H1 (cell line): ENCODE results near the gene SRP14. TPM values are rescaled to one million over a fixed set of nuclear protein-coding genes. Genes with fewer than 3 reads are reported as not detected.

Experiments
- CTCF ChIA-PET: fragments of 300-600 bp; sonication (Branson Sonifier 250); formaldehyde crosslinking; loops from one replicate; lab custom pipeline; 2021; ENCODE audit not compliant: partially characterized antibody; lab: Charles Lee
- POLR2A ChIA-PET: fragments of 300-600 bp; sonication (Branson Sonifier 250); formaldehyde crosslinking; loops from one replicate; lab custom pipeline; 2021; ENCODE audit warnings: inconsistent platforms; ENCODE audit not compliant: partially characterized antibody; lab: Charles Lee
- DNase-seq, 2 experiments: peaks; one replicate each; pipeline versions ENCODE4 v3.0.0 to v3.0.0-alpha.2; 2010 to 2022; ENCODE audit warnings: low spot score in 2 of 2, low read depth in 1 of 2, mixed read lengths in 1 of 2
- FAIRE-seq: peaks from 2 replicates; lab custom pipeline; 2011; peaks lifted over from hg19 to GRCh38; lab: Jason Lieb, UNC
- H2AFZ ChIP-seq: 2 replicates; pipeline ENCODE4 v1.8.1; 2012; ENCODE audit warnings: low read length, inconsistent platforms
- H2AK5ac ChIP-seq: 2 replicates; pipeline ENCODE4 v1.6.1; 2013; ENCODE audit warnings: low read depth, low read length
- H2BK120ac ChIP-seq: replicated peaks from 2 replicates; pipeline ENCODE3; 2013; ENCODE audit warnings: low read depth, low read length, inconsistent platforms
- H2BK12ac ChIP-seq: 2 replicates; pipeline ENCODE4 v1.6.1; 2013; ENCODE audit warnings: low read depth, low read length
- H2BK15ac ChIP-seq: 2 replicates; pipeline ENCODE4 v1.6.1; 2013; ENCODE audit warnings: low read length
- H2BK20ac ChIP-seq: 2 replicates; pipeline ENCODE4 v1.6.1; 2013; ENCODE audit warnings: low read length
- H2BK5ac ChIP-seq: 2 replicates; pipeline ENCODE4 v1.6.1; 2013; ENCODE audit warnings: low read depth, low read length
- H3K14ac ChIP-seq: 2 replicates; pipeline ENCODE4 v1.6.1; 2013; ENCODE audit warnings: inconsistent platforms; ENCODE audit not compliant: insufficient read length
- H3K18ac ChIP-seq: 2 replicates; pipeline ENCODE4 v1.6.1; 2013; ENCODE audit warnings: low read length; ENCODE audit errors: extremely low read depth
- H3K23ac ChIP-seq: 2 replicates; pipeline ENCODE4 v1.6.1; 2013; ENCODE audit warnings: inconsistent platforms; ENCODE audit not compliant: insufficient read length
- H3K23me2 ChIP-seq: 2 replicates; pipeline ENCODE4 v1.6.1; 2013; ENCODE audit warnings: low read depth, low read length
- H3K27ac ChIP-seq: 2 replicates; pipeline ENCODE4 v1.6.1; 2011; ENCODE audit warnings: low read depth, low read length, inconsistent platforms
- H3K27me3 ChIP-seq, 4 experiments: replicated peaks in 1 of 4; 1 replicate in 1 of 4; 2 replicates in 3 of 4; pipeline versions ENCODE4 v1.6.1 to v1.8.1; 2011 to 2013; ENCODE audit warnings: low read length in 3 of 4, mild to moderate bottlenecking in 3 of 4, inconsistent platforms in 2 of 4, mixed read lengths in 2 of 4, moderate library complexity in 1 of 4; ENCODE audit not compliant: control insufficient read depth in 3 of 4, insufficient read depth in 3 of 4; ENCODE audit errors: extremely low read depth in 1 of 4
- H3K36me3 ChIP-seq, 4 experiments: 2 replicates each; pipeline versions ENCODE4 v1.6.1 to v1.8.1; 2011 to 2013; ENCODE audit warnings: mild to moderate bottlenecking in 4 of 4, low read length in 3 of 4, moderate library complexity in 2 of 4, control low read depth in 1 of 4, inconsistent platforms in 1 of 4; ENCODE audit not compliant: insufficient read depth in 4 of 4, control insufficient read depth in 2 of 4
- H3K4ac ChIP-seq: replicated peaks from 2 replicates; pipeline ENCODE3; 2013; ENCODE audit warnings: low read length, low read depth, mixed read lengths, inconsistent platforms; ENCODE audit not compliant: insufficient read length
- H3K4me1 ChIP-seq, 4 experiments: replicated peaks in 1 of 4; 1 replicate in 1 of 4; 2 replicates in 3 of 4; pipeline versions ENCODE4 v1.6.1 to v1.8.1; 2011 to 2013; ENCODE audit warnings: low read length in 3 of 4, inconsistent platforms in 2 of 4, mixed read lengths in 1 of 4; ENCODE audit not compliant: insufficient read depth in 4 of 4, control insufficient read depth in 3 of 4
- H3K4me2 ChIP-seq, 2 experiments: 2 replicates each; pipeline versions ENCODE4 v1.6.1 to v1.8.1; 2011 to 2013; ENCODE audit warnings: low read depth in 2 of 2, low read length in 2 of 2, control low read depth in 1 of 2, inconsistent platforms in 1 of 2, mild to moderate bottlenecking in 1 of 2; ENCODE audit not compliant: insufficient read depth in 1 of 2
- H3K4me3 ChIP-seq, 4 experiments: fragments of 200-600, 300-600 bp in 1 of 4; sonication (generic), shearing (Covaris generic), sonication (Bioruptor Twin) in 1 of 4; 2 replicates each; pipeline versions ENCODE4 v1.5.1 to v1.8.1; 2011 to 2016; ENCODE audit warnings: low read length in 4 of 4, low read depth in 3 of 4, control low read depth in 2 of 4, inconsistent platforms in 2 of 4, mild to moderate bottlenecking in 2 of 4, mixed read lengths in 1 of 4, moderate library complexity in 1 of 4; ENCODE audit not compliant: insufficient read depth in 2 of 4; ENCODE audit errors: extremely low read depth in 1 of 4
- H3K56ac ChIP-seq: replicated peaks from 2 replicates; pipeline ENCODE3; 2013; ENCODE audit warnings: low read depth, mild to moderate bottlenecking, mixed read lengths, low read length, inconsistent platforms; ENCODE audit not compliant: insufficient read length
- H3K79me1 ChIP-seq: 2 replicates; pipeline ENCODE4 v1.6.1; 2013; ENCODE audit warnings: low read depth, low read length, control low read depth
- H3K79me2 ChIP-seq, 2 experiments: 2 replicates each; pipeline versions ENCODE4 v1.6.1 to v1.8.1; 2012 to 2013; ENCODE audit warnings: low read length in 2 of 2, mild to moderate bottlenecking in 2 of 2, inconsistent platforms in 1 of 2; ENCODE audit not compliant: insufficient read depth in 2 of 2, control insufficient read depth in 1 of 2
- H3K9ac ChIP-seq, 4 experiments: replicated peaks in 1 of 4; 1 replicate in 1 of 4; 2 replicates in 3 of 4; pipeline versions ENCODE4 v1.6.1 to v1.8.1; 2011 to 2013; ENCODE audit warnings: low read depth in 3 of 4, low read length in 3 of 4, control low read depth in 2 of 4, mild to moderate bottlenecking in 2 of 4, moderate library complexity in 2 of 4, inconsistent platforms in 1 of 4; ENCODE audit errors: extremely low read depth in 1 of 4
- H3K9me3 ChIP-seq, 2 experiments: 2 replicates each; pipeline versions ENCODE4 v1.6.1 to v1.8.1; 2012 to 2013; ENCODE audit warnings: mild to moderate bottlenecking in 2 of 2, moderate library complexity in 2 of 2, control low read depth in 1 of 2, inconsistent platforms in 1 of 2, low read depth in 1 of 2, low read length in 1 of 2, mixed read lengths in 1 of 2; ENCODE audit not compliant: insufficient read depth in 2 of 2
- H4K20me1 ChIP-seq, 2 experiments: replicated peaks in 1 of 2; 2 replicates each; pipeline versions ENCODE3 to v1.8.1; 2011 to 2013; ENCODE audit warnings: inconsistent platforms in 2 of 2, low read length in 2 of 2, mild to moderate bottlenecking in 1 of 2; ENCODE audit not compliant: insufficient read depth in 2 of 2, control insufficient read depth in 1 of 2
- H4K5ac ChIP-seq: 2 replicates; pipeline ENCODE4 v1.6.1; 2013; ENCODE audit warnings: low read length, low read depth, mixed read lengths, inconsistent platforms; ENCODE audit not compliant: insufficient read length
- H4K8ac ChIP-seq: 2 replicates; pipeline ENCODE4 v1.8.0; 2013; ENCODE audit warnings: mild to moderate bottlenecking, moderate library complexity, low read length, inconsistent platforms; ENCODE audit not compliant: insufficient read depth; ENCODE audit errors: extremely low read depth
- H4K91ac ChIP-seq: replicated peaks from 2 replicates; pipeline ENCODE3; 2013; ENCODE audit warnings: low read length, mixed read lengths, inconsistent platforms; ENCODE audit not compliant: insufficient read length
- CBX8 ChIP-seq: fragments of 300-800, 300-1000 bp; sonication (generic); IDR thresholded peaks from 2 replicates; pipeline ENCODE4 v1.7.1; 2016; ENCODE audit warnings: low read depth, low read length, borderline replicate concordance
- CREB1 ChIP-seq: IDR thresholded peaks from 2 replicates; pipeline ENCODE4 v1.6.1; 2012; ENCODE audit warnings: inconsistent platforms
- HDAC2 ChIP-seq, 2 experiments: fragments of 300-600 bp in 1 of 2; sonication (generic) in 1 of 2; IDR thresholded peaks; 2 replicates each; pipeline ENCODE4 v1.6.1; 2011 to 2012; ENCODE audit warnings: low read depth in 2 of 2, low read length in 2 of 2, mild to moderate bottlenecking in 2 of 2, moderate library complexity in 2 of 2, borderline replicate concordance in 1 of 2, inconsistent platforms in 1 of 2
- JUND ChIP-seq: IDR thresholded peaks from 2 replicates; pipeline ENCODE4 v1.6.1; 2011; ENCODE audit warnings: mild to moderate bottlenecking, improper control_type of control experiment, low read length
- POLR2A ChIP-seq, 2 experiments: IDR thresholded peaks; 1 replicate in 1 of 2; 2 replicates in 1 of 2; pipeline ENCODE4 v1.6.1; 2011; ENCODE audit warnings: low read depth in 2 of 2, low read length in 2 of 2, mild to moderate bottlenecking in 2 of 2; ENCODE audit errors: control extremely low read depth in 1 of 2
- RAD21 ChIP-seq, 2 experiments: IDR thresholded peaks in 1 of 2; conservative IDR thresholded peaks in 1 of 2; 2 replicates each; pipeline ENCODE4 v1.6.1; 2011; ENCODE audit warnings: low read depth in 2 of 2, low read length in 2 of 2, improper control_type of control experiment in 1 of 2, inconsistent platforms in 1 of 2, mild to moderate bottlenecking in 1 of 2, moderate library complexity in 1 of 2
- RFX5 ChIP-seq: IDR thresholded peaks from 2 replicates; pipeline ENCODE4 v1.6.1; 2011; ENCODE audit warnings: low read depth, low read length, improper control_type of control experiment, borderline replicate concordance
- SIX5 ChIP-seq: IDR thresholded peaks from 2 replicates; pipeline ENCODE4 v1.6.1; 2011; ENCODE audit warnings: mild to moderate bottlenecking, low read depth, low read length
- WGBS, 2 experiments: shearing (Covaris generic) in 1 of 2; methylation state at CpG; one replicate each; pipeline versions ENCODE4 v1.1.6 to v1.1.7; 2013 to 2015; ENCODE audit warnings: low lambda C conversion rate in 2 of 2, mixed read lengths in 2 of 2, inconsistent platforms in 1 of 2, low coverage in 1 of 2, missing lambda C conversion rate in 1 of 2; ENCODE audit not compliant: insufficient replicate concordance in 2 of 2, insufficient coverage in 1 of 2, insufficient read length in 1 of 2; ENCODE audit errors: extremely low coverage in 1 of 2, missing lambda C conversion rate in 1 of 2; 5-methylcytosine and 5-hydroxymethylcytosine counted together
- polyA plus RNA-seq, 7 experiments: library from polyadenylated mRNA; depleted of rRNA in 3 of 7; stranded (reverse) in 5 of 7; unstranded in 2 of 7; fragments of >200 nt in 5 of 7; fragments of 200-250 nt in 2 of 7; gene quantifications; 1 replicate in 5 of 7; 2 replicates in 1 of 7; 4 replicates in 1 of 7; pipeline versions ENCODE4 v1.2.1 to v1.2.3, GENCODE V29; 2011 to 2013; ENCODE audit warnings: missing spikeins in 2 of 7, mixed read lengths in 2 of 7
- total RNA-seq: library from RNA; stranded (reverse); fragmentation: NEBNext Ultra II Directional; extraction: Animal tissue kit (Norgen Biotek cat#: 25700); gene quantifications from 2 replicates; pipeline ENCODE4 v1.2.1, GENCODE V29; 2021

The SRP14 gene
- total and polyA plus RNA-seq, 2 of the 8 experiments (the other 6 are each of a cell fraction or from before 2014, with no cell fraction given) = 186 to 223 TPM

GRCh38 chr15:40038275-40038637 is 725 bp downstream of the SRP14 start:
- Histone ChIP-seq H2AFZ (no peak overlapping the region), H3K9ac (peak overlapping the region; percentile 70 to 90 (median 89)), H3K4me2 (peak overlapping the region; percentile 77 to 80), H3K56ac (no peak overlapping the region), H2BK12ac (no peak overlapping the region), H3K23ac (no peak overlapping the region), H3K79me2 (peaks cover 0 to 15% of the 10 kb centered on the region in 2 experiments; a peak in 3 of 4 replicates), H2AK5ac (no peak overlapping the region), H3K23me2 (peaks cover 6% of the 10 kb centered on the region), H2BK120ac (no peak overlapping the region), H3K4ac (no peak overlapping the region), H3K27ac (peak overlapping the region; percentile 80), H3K79me1 (no peaks in the 10 kb centered on the region), H4K8ac (peak overlapping the region; percentile 99), H3K36me3 (peaks cover 11 to 39% (median 33%) of the 10 kb centered on the region in 4 experiments), H2BK5ac (peak overlapping the region; percentile 95), H3K18ac (no peak overlapping the region), H3K27me3 (no peaks in the 10 kb centered on the region), H4K20me1 (no peaks in the 10 kb centered on the region), H2BK20ac (no peak overlapping the region), H3K4me3 (peak overlapping the region; percentile 58 to 95 (median 88)), H3K9me3 (no peaks in the 10 kb centered on the region), H2BK15ac (no peak overlapping the region), H3K14ac (no peak overlapping the region), H4K5ac (no peak overlapping the region), H4K91ac (no peak overlapping the region), H3K4me1 (peaks cover 0 to 3% (median 0%) of the 10 kb centered on the region in 4 experiments; a peak in 2 of 7 replicates)
- CTCF ChIA-PET = interaction anchor here (0.7 to 21.9 kb wide), 10 partner anchors 12 to 239 kb away, joined by 3 to 406 read pairs (median 4); partner anchors contain the start of genes BMF and BUB1B
- DNase-seq = no peak
- FAIRE-seq = no peak
- POLR2A ChIA-PET = interaction anchor here (0.6 to 2.9 kb wide), 9 partner anchors 9 to 242 kb away, joined by 3 to 11 read pairs (median 4); partner anchors contain the start of gene BUB1B
- WGBS, 2 experiments = 7% methylated on average over 18 of the region's 18 CpGs; no CpG with 5 or more reads in 1 of the 2 experiments
- TF ChIP-seq SIX5 (no peak), HDAC2 (IDR thresholded peaks at IDR 0.05; ENCODE audit: borderline replicate concordance in 1 of 2, low read depth in 2 of 2, low read length in 2 of 2) (no peak), RFX5 (no peak), CREB1 (peak; percentile 40; the same call in 1 of the 2 replicates), JUND (peak; percentile 54; the same call in 1 of the 2 replicates), RAD21 (IDR thresholded peaks at IDR 0.05 in 1 of 2, conservative IDR thresholded peaks at IDR 0.05 in 1 of 2; ENCODE audit: low read depth in 2 of 2, low read length in 2 of 2) (no peak), POLR2A (IDR thresholded peaks at IDR 0.05; ENCODE audit: control extremely low read depth in 1 of 2, low read depth in 2 of 2, low read length in 2 of 2) (no peak), CBX8 (no peak)
